ENCODE results near the gene VAPB. TPM values are rescaled to one million over a fixed set of nuclear protein-coding genes. Genes with fewer than 3 reads are reported as not detected.

The VAPB gene
- total RNA-seq, 4 donors from 2014 or later: 9.4 to 13.0 (median 11.0) TPM

DNA sequence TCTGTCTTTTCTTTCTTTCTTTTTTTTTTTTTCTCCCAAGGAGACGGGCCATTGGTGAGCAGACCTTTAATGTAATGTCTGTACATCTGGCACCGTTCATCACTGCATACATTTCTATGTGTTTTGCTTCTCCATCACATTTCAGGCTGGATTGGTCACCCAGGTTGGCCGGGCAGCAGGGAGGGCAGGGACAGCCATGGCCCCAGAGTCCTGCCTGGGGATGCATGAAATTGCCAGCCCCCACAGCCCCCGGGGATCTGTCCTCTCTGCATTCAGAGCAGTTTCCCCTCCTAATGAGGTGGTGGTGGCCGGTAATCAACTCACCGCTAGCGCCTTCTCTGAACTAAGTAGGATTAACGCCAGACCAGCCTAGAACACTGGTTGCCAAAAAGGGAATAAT, 75.8 kb downstream of the VAPB start:
- 69 to 73% methylated on average over 8 of the region's 8 CpGs for WGBS, 2 donors

DNA sequence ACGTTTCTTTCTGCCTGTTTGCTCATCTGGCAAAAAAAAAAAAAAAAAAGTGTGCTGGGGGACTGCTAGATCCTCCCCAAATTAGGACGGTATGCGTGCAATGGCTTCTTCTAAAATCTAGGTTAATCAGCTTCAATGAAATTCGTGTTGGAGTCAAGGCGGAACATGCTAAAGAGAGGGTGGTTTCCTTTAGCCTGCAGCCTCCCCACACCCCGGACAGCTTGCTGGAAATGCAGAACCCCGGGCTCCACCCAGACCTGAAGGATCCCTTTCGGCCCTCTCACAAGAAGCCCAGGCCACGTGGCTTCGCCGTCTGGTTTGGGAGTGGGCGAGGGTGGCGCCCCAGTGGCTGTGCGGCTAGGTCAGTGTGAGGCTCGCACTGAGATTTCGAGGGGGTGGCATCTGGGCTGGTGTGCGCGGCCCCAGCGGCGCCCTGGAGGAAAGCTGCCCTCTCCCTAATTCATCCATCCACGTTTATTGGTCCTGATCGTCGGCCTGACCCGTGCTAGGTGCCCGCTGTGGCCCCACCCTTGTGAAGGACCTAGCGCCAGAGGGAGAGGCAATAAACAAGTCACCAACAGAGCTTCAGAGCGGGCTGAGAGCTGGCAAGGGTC, 77.2 kb downstream of the VAPB start:
- WGBS, 2 donors: 93 to 94% methylated on average over 27 of the region's 27 CpGs
- no peak for DNase-seq (ENCODE audit: low spot score in 2 of 2)
- H3K4me3 ChIP-seq (ENCODE audit: low read depth, poor library complexity, severe bottlenecking): no peak overlapping the region
- TF ChIP-seq, protein P1, sequence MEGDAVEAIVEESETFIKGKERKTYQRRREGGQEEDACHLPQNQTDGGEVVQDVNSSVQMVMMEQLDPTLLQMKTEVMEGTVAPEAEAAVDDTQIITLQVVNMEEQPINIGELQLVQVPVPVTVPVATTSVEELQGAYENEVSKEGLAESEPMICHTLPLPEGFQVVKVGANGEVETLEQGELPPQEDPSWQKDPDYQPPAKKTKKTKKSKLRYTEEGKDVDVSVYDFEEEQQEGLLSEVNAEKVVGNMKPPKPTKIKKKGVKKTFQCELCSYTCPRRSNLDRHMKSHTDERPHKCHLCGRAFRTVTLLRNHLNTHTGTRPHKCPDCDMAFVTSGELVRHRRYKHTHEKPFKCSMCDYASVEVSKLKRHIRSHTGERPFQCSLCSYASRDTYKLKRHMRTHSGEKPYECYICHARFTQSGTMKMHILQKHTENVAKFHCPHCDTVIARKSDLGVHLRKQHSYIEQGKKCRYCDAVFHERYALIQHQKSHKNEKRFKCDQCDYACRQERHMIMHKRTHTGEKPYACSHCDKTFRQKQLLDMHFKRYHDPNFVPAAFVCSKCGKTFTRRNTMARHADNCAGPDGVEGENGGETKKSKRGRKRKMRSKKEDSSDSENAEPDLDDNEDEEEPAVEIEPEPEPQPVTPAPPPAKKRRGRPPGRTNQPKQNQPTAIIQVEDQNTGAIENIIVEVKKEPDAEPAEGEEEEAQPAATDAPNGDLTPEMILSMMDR (IDR thresholded peaks at IDR 0.05): no peak
- intact Hi-C loops (cut with DNase I; ENCODE audit: low total_unique reads): no loop called here

More for the DNA sequence above, 75.8 kb downstream of the VAPB start:
- TF ChIP-seq, protein P1 (IDR thresholded peaks at IDR 0.05): no peak
- TF ChIP-seq POLR2A (IDR thresholded peaks at IDR 0.05): no peak
- DNase-seq (ENCODE audit: low spot score in 2 of 2): no peak
- intact Hi-C loops (cut with DNase I; ENCODE audit: low total_unique reads): no loop called here
- H3K4me3 ChIP-seq (ENCODE audit: low read depth, poor library complexity, severe bottlenecking): no peak overlapping the region

GRCh38 chr20:58466729-58467571, 77.9 kb downstream of the VAPB start:
- 71 to 72% methylated on average over 28 to 47 of the region's 68 CpGs for WGBS, 2 donors

GRCh38 chr20:58467572-58468527, 78.8 kb downstream of the VAPB start:
- no peak for TF ChIP-seq POLR2A (IDR thresholded peaks at IDR 0.05)
- TF ChIP-seq, protein P1 (IDR thresholded peaks at IDR 0.05): no peak
- H3K4me3 ChIP-seq (ENCODE audit: low read depth, poor library complexity, severe bottlenecking): no peak overlapping the region
- intact Hi-C loops (cut with DNase I; ENCODE audit: low total_unique reads): no loop called here
- 84 to 85% methylated on average over 17 to 27 of the region's 28 CpGs for WGBS, 2 donors
- no peak for DNase-seq (ENCODE audit: low spot score in 2 of 2)

More at GRCh38 chr20:58466729-58467571, 77.9 kb downstream of the VAPB start:
- no peak overlapping the region for H3K4me3 ChIP-seq (ENCODE audit: low read depth, poor library complexity, severe bottlenecking)
- intact Hi-C loops (cut with DNase I; ENCODE audit: low total_unique reads): no loop called here
- no peak for DNase-seq (ENCODE audit: low spot score in 2 of 2)
- no peak for TF ChIP-seq POLR2A (IDR thresholded peaks at IDR 0.05)
- TF ChIP-seq, protein P1 (IDR thresholded peaks at IDR 0.05): no peak

DNA sequence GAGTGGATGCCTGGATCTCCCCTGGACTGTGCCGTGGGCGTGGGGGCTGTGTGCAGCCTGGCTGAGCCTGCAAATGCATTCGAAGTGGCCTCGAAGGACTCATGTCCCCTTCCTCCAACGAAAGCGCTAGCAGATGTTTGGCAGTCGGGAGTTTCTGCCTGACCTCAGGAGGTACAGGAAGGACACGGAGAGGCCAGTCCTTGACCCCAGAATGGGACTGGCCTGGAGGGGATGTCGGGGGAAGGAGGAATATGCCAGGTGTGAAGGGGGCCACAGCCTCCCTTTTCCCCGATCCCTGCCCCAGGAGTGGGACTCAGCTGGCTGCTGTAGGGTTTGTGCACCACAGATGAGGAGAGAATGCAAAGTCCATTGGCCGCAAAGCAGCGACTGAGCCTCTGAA, 80.6 kb downstream of the VAPB start:
- DNase-seq (ENCODE audit: low spot score in 2 of 2): no peak
- H3K4me3 ChIP-seq (ENCODE audit: low read depth, poor library complexity, severe bottlenecking): no peak overlapping the region
- TF ChIP-seq POLR2A (IDR thresholded peaks at IDR 0.05): no peak
- TF ChIP-seq, protein P1 (IDR thresholded peaks at IDR 0.05): no peak
- intact Hi-C loops (cut with DNase I; ENCODE audit: low total_unique reads): no loop called here
- 85 to 92% methylated on average over 10 to 12 of the region's 12 CpGs for WGBS, 2 donors

All from lower leg skin (tissue), 4 donors.